ENCODE data around the gene LRRC59.
"Not testable (repeated sequence)": the region's sequence is repeated elsewhere in the genome, so short reads cannot be mapped to it uniquely, and the experiment has no call there.

LRRC59 gene

GRCh38 chr17:50345432-50346312 lies 51.7 kb downstream of the LRRC59 start, which contains the start of gene XYLT2:
TSS of gene XYLT2 (plus strand) at chr17:50346126. CDS start at chr17:50346141, 15 bp downstream.
- peak; percentile 83 for DNase-seq

GRCh38 chr17:50344731-50345365 lies 52.5 kb downstream of the LRRC59 start:
- DNase-seq: no peak

GRCh38 chr17:50339381-50339780 lies 57.9 kb downstream of the LRRC59 start:
- DNase-seq: no peak

GRCh38 chr17:50338645-50339044 lies 58.7 kb downstream of the LRRC59 start:
- DNase-seq: no peak

GRCh38 chr17:50337956-50338355 lies 59.4 kb downstream of the LRRC59 start:
- no peak for DNase-seq

- not testable (repeated sequence) for DNase-seq
Observed at GRCh38 chr17:50333291-50334057, 63.8 kb downstream of the LRRC59 start.

- no peak for DNase-seq
Observed at GRCh38 chr17:50332196-50332595, 65.1 kb downstream of the LRRC59 start.
